HCT116 (cell line): ENCODE results near the gene VGLL2. TPM values are rescaled to one million over a fixed set of nuclear protein-coding genes. Genes with fewer than 3 reads are reported as not detected.

Experiments used
- ATAC-seq: fragments of 200-7000 bp; cut with Tn5 transposase; 2 replicates; pipeline ENCODE4 v1.9.1; 2020; ENCODE audit warnings: mild to moderate bottlenecking, moderate library complexity
- BruUV-seq: library from RNA; stranded (reverse); fragments of 400-500 nt; replicated peaks from 2 replicates; lab custom pipeline; 2021; lab: Mats Ljungman, UMichigan
- CTCF ChIA-PET: fragments of 300-600 bp; sonication (Branson Sonifier 250); formaldehyde crosslinking; loops from one replicate; lab custom pipeline; 2021; ENCODE audit warnings: antibody characterized with exemption; lab: Charles Lee
- POLR2A ChIA-PET: fragments of 300-600, 350-600 bp; sonication (Branson Sonifier 250); formaldehyde crosslinking; loops from one replicate; lab custom pipeline; 2021; ENCODE audit warnings: antibody characterized with exemption; lab: Charles Lee
- RAD21 ChIA-PET, 2 experiments: fragments of 300-600 bp; sonication (Branson Sonifier 250); formaldehyde crosslinking; loops; one replicate each; lab custom pipeline; 2023; ENCODE audit warnings: low total read pairs in 2 of 2; ENCODE audit not compliant: uncharacterized antibody in 2 of 2, unreplicated experiment in 2 of 2, low non-redundant PET in 1 of 2; lab: Charles Lee
- DNase-seq: peaks from one replicate; pipeline ENCODE4 v3.0.0-alpha.2; 2010; ENCODE audit warnings: low read depth, low spot score
- H2AFZ ChIP-seq: fragments of 200-600 bp; shearing (Covaris generic), sonication (generic); 2 replicates; pipeline ENCODE4 v1.6.1; 2017; ENCODE audit warnings: low read depth, mixed run types, mixed read lengths, antibody characterized with exemption, low read length; ENCODE audit not compliant: poor library complexity, severe bottlenecking
- H3K27ac ChIP-seq: 2 replicates; pipeline ENCODE4 v1.5.1; 2012; ENCODE audit warnings: low read depth, low read length
- H3K27me3 ChIP-seq: fragments of 200-600 bp; sonication (generic); 2 replicates; pipeline ENCODE4 v1.6.1; 2016; ENCODE audit warnings: mixed run types, low read length, mixed read lengths; ENCODE audit not compliant: insufficient read depth
- H3K36me3 ChIP-seq, 2 experiments: fragments of 200-500 bp in 1 of 2; fragments of 200-600 bp in 1 of 2; sonication (Bioruptor generic) in 1 of 2; sonication (generic) in 1 of 2; 2 replicates each; pipeline versions ENCODE4 v1.5.1 to v1.6.1; 2014 to 2016; ENCODE audit warnings: low read length in 2 of 2, inconsistent platforms in 1 of 2, mixed read lengths in 1 of 2, mixed run types in 1 of 2; ENCODE audit not compliant: insufficient read depth in 2 of 2, control insufficient read depth in 1 of 2
- H3K4me1 ChIP-seq, 2 experiments: fragments of 200-600 bp in 1 of 2; sonication (generic) in 1 of 2; 2 replicates each; pipeline versions ENCODE4 v1.5.1 to v1.6.1; 2012 to 2017; ENCODE audit warnings: low read length in 2 of 2, inconsistent platforms in 1 of 2, mild to moderate bottlenecking in 1 of 2, mixed read lengths in 1 of 2, mixed run types in 1 of 2, moderate library complexity in 1 of 2; ENCODE audit not compliant: insufficient read depth in 2 of 2, control insufficient read depth in 1 of 2
- H3K4me2 ChIP-seq: fragments of 200-600 bp; sonication (generic); 2 replicates; pipeline ENCODE4 v1.6.1; 2017; ENCODE audit warnings: mixed run types, low read length, mixed read lengths
- H3K4me3 ChIP-seq, 2 experiments: fragments of 200-600 bp in 1 of 2; sonication (generic) in 1 of 2; replicated peaks in 1 of 2; 2 replicates each; pipeline ENCODE4 v1.5.1; 2011 to 2016; ENCODE audit warnings: low read length in 2 of 2, control low read depth in 1 of 2, low read depth in 1 of 2, mild to moderate bottlenecking in 1 of 2, mixed read lengths in 1 of 2, mixed run types in 1 of 2
- H3K79me2 ChIP-seq: fragments of 200-600 bp; sonication (generic); 2 replicates; pipeline ENCODE4 v1.6.1; 2017; ENCODE audit warnings: mild to moderate bottlenecking, mixed run types, low read length, moderate library complexity, mixed read lengths; ENCODE audit not compliant: insufficient read depth
- H3K9ac ChIP-seq: fragments of 200-600 bp; sonication (generic); 2 replicates; pipeline ENCODE4 v1.6.1; 2016; ENCODE audit warnings: low read length, mixed read lengths
- H3K9me2 ChIP-seq: fragments of 200-600 bp; sonication (generic), shearing (Covaris generic); 2 replicates; pipeline ENCODE4 v1.6.1; 2017; ENCODE audit warnings: mixed run types, mild to moderate bottlenecking, moderate library complexity; ENCODE audit not compliant: insufficient read depth
- H3K9me3 ChIP-seq, 2 experiments: fragments of 200-500 bp in 1 of 2; fragments of 200-600 bp in 1 of 2; sonication (Bioruptor generic) in 1 of 2; sonication (generic) in 1 of 2; 2 replicates each; pipeline ENCODE4 v1.6.1; 2014 to 2017; ENCODE audit warnings: low read length in 2 of 2, mixed read lengths in 2 of 2, inconsistent platforms in 1 of 2, low read depth in 1 of 2, mild to moderate bottlenecking in 1 of 2, mixed run types in 1 of 2, moderate library complexity in 1 of 2; ENCODE audit not compliant: control insufficient read depth in 1 of 2, insufficient read depth in 1 of 2
- H4K20me1 ChIP-seq: fragments of 200-600 bp; sonication (generic), shearing (Covaris generic); 2 replicates; pipeline ENCODE4 v1.6.1; 2017; ENCODE audit warnings: mixed run types, mild to moderate bottlenecking, moderate library complexity; ENCODE audit not compliant: insufficient read depth
- ATF3 ChIP-seq: IDR thresholded peaks from 2 replicates; pipeline ENCODE4 v1.6.1; 2012
- CBX3 ChIP-seq: IDR thresholded peaks from 2 replicates; pipeline ENCODE4 v1.6.1; 2012; ENCODE audit warnings: low read depth
- CTCF ChIP-seq, 3 experiments: fragments of 200-600 bp in 1 of 3; sonication (generic) in 1 of 3; IDR thresholded peaks in 2 of 3; conservative IDR thresholded peaks in 1 of 3; 2 replicates each; pipeline ENCODE4 v1.5.1; 2012 to 2017; ENCODE audit warnings: low read depth in 2 of 3, low read length in 2 of 3, antibody characterized with exemption in 1 of 3, borderline replicate concordance in 1 of 3, control low read depth in 1 of 3, mild to moderate bottlenecking in 1 of 3, mixed read lengths in 1 of 3, mixed run types in 1 of 3, moderate library complexity in 1 of 3; ENCODE audit not compliant: insufficient read depth in 1 of 3
- ELF1 ChIP-seq: IDR thresholded peaks from 2 replicates; pipeline ENCODE4 v1.6.1; 2012; ENCODE audit warnings: low read depth, borderline replicate concordance
- EZH2 ChIP-seq: fragments of 200-600 bp; sonication (generic); IDR thresholded peaks from 2 replicates; pipeline ENCODE4 v1.6.1; 2017; ENCODE audit warnings: antibody characterized with exemption, mixed run types
- FOSL1 ChIP-seq: IDR thresholded peaks from 2 replicates; pipeline ENCODE4 v1.6.1; 2012; ENCODE audit warnings: low read depth
- JUND ChIP-seq: IDR thresholded peaks from 2 replicates; pipeline ENCODE4 v1.6.1; 2012
- POLR2A ChIP-seq: IDR thresholded peaks from 2 replicates; pipeline ENCODE4 v1.7.0; 2011; ENCODE audit warnings: borderline replicate concordance; ENCODE audit not compliant: insufficient read depth, insufficient read length; ENCODE audit errors: extremely low read depth
- POLR2AphosphoS5 ChIP-seq: IDR thresholded peaks from 2 replicates; pipeline ENCODE4 v1.6.1; 2011; ENCODE audit warnings: mild to moderate bottlenecking, low read depth, low read length, moderate library complexity
- REST ChIP-seq: IDR thresholded peaks from 2 replicates; pipeline ENCODE4 v1.6.1; 2012; ENCODE audit warnings: low read depth
- SIN3A ChIP-seq: IDR thresholded peaks from 2 replicates; pipeline ENCODE4 v1.6.1; 2012; ENCODE audit warnings: low read depth
- TCF7L2 ChIP-seq: IDR thresholded peaks from 2 replicates; pipeline ENCODE4 v1.7.0; 2011; ENCODE audit warnings: borderline replicate concordance, inconsistent platforms; ENCODE audit not compliant: insufficient read depth, insufficient read length; ENCODE audit errors: extremely low read depth
- YY1 ChIP-seq: IDR thresholded peaks from 2 replicates; pipeline ENCODE4 v1.6.1; 2011; ENCODE audit warnings: low read length, low read depth, moderate library complexity, mild to moderate bottlenecking; ENCODE audit not compliant: insufficient replicate concordance; ENCODE audit errors: extremely low read depth
- ZBTB33 ChIP-seq: IDR thresholded peaks from 2 replicates; pipeline ENCODE4 v1.6.1; 2011; ENCODE audit warnings: mild to moderate bottlenecking, low read length, moderate library complexity; ENCODE audit not compliant: insufficient replicate concordance; ENCODE audit errors: extremely low read depth
- ZFX ChIP-seq: fragments of 450-650 bp; IDR thresholded peaks from 2 replicates; pipeline ENCODE4 v1.6.1; 2017
- ZNF274 ChIP-seq: fragments of 200-500 bp; sonication (Bioruptor generic); IDR thresholded peaks from 2 replicates; pipeline ENCODE4 v1.6.1; 2014; ENCODE audit warnings: mild to moderate bottlenecking, low read depth, low read length, inconsistent platforms
- intact Hi-C: fragments of 100-400 bp; cut with micrococcal nuclease; formaldehyde crosslinking; loops from 2 replicates; pipeline ENCODE4 v1.10.0; 2022
- total RNA-seq: library from RNA; stranded (reverse); gene quantifications from one replicate; pipeline ENCODE4 v1.2.1, GENCODE V29; 2021; ENCODE audit not compliant: unreplicated experiment

VGLL2 gene
- total RNA-seq, 1 experiment from 2014 or later: not detected

- BruUV-seq: no TSS peak
- DNase-seq (no peak), ATAC-seq (no peak)
- Histone ChIP-seq H3K9me2 (no peaks in the 10 kb centered on the region), H3K4me1 (no peaks in the 10 kb centered on the region), H3K4me2 (no peak overlapping the region), H3K4me3 (no peak overlapping the region), H4K20me1 (no peaks in the 10 kb centered on the region), H2AFZ (no peak overlapping the region), H3K9ac (no peak overlapping the region), H3K27ac (no peak overlapping the region)
- intact Hi-C loops: loop anchor here (10.0 kb wide), 1 partner anchor 427 kb away; no protein-coding TSS in a partner anchor
- RAD21 ChIA-PET: no interaction called here
- CTCF ChIA-PET: no interaction called here
- POLR2A ChIA-PET: no interaction called here
- no peak for TF ChIP-seq REST
- no peak for TF ChIP-seq ZNF274
- TF ChIP-seq EZH2: no peak
- TF ChIP-seq ELF1: no peak
- TF ChIP-seq CTCF (IDR thresholded peaks at IDR 0.05 in 2 of 3, conservative IDR thresholded peaks at IDR 0.05 in 1 of 3; ENCODE audit: borderline replicate concordance in 1 of 3, insufficient read depth in 1 of 3, low read depth in 2 of 3, low read length in 2 of 3): no peak
- no peak for TF ChIP-seq JUND
- no peak for TF ChIP-seq ATF3
- TF ChIP-seq SIN3A: no peak
- TF ChIP-seq YY1: no peak
- no peak for TF ChIP-seq TCF7L2
- TF ChIP-seq CBX3: no peak
- TF ChIP-seq POLR2A: no peak
- no peak for TF ChIP-seq FOSL1
- no peak for TF ChIP-seq ZBTB33
- TF ChIP-seq POLR2AphosphoS5: no peak
- TF ChIP-seq ZFX: no peak
- TF ChIP-seq, all 23 proteins: peak for 0
- no peaks in the 10 kb centered on the region for H3K36me3 ChIP-seq
- no peaks in the 10 kb centered on the region for H3K79me2 ChIP-seq
- no peaks in the 10 kb centered on the region for H3K27me3 ChIP-seq
- no peaks in the 10 kb centered on the region for H3K9me3 ChIP-seq
These were observed 46.0 kb downstream of the VGLL2 start for GRCh38 chr6:117311310-117311709.
